BLaER1 treated with 17β-estradiol and CSF1 and Interleukin-3, amounts not matched to agents 10 nM and 100 nM (cell line): ENCODE results near the gene TMEM150B.

Experiments
- H3K27ac ChIP-seq, 11 experiments: shearing (Covaris generic); formaldehyde crosslinking; 2 replicates each; pipeline ENCODE4 v1.8.1; 2022
- H3K27me3 ChIP-seq, 11 experiments: shearing (Covaris generic); formaldehyde crosslinking; 2 replicates each; pipeline ENCODE4 v1.8.1; 2022
- H3K36me3 ChIP-seq, 11 experiments: shearing (Covaris generic); formaldehyde crosslinking; 2 replicates each; pipeline ENCODE4 v1.8.1; 2022
- H3K4me1 ChIP-seq, 10 experiments: shearing (Covaris generic); formaldehyde crosslinking; 2 replicates each; pipeline ENCODE4 v1.8.1; 2022
- H3K4me2 ChIP-seq, 11 experiments: shearing (Covaris generic); formaldehyde crosslinking; 2 replicates each; pipeline ENCODE4 v1.8.1; 2022
- H3K4me3 ChIP-seq, 10 experiments: shearing (Covaris generic); formaldehyde crosslinking; 2 replicates each; pipeline ENCODE4 v1.8.1; 2022
- H3K9ac ChIP-seq, 11 experiments: shearing (Covaris generic); formaldehyde crosslinking; 2 replicates each; pipeline ENCODE4 v1.8.1; 2022
- H3K9me3 ChIP-seq, 11 experiments: shearing (Covaris generic); formaldehyde crosslinking; replicated peaks in 1 of 11; 2 replicates each; pipeline ENCODE4 v1.8.1; 2022
- H4K20me1 ChIP-seq, 11 experiments: shearing (Covaris generic); formaldehyde crosslinking; 2 replicates each; pipeline ENCODE4 v1.8.1; 2022
- Cebpa-rat ChIP-seq, 11 experiments: shearing (Covaris generic); IDR thresholded peaks; 2 replicates each; pipeline ENCODE4 v1.8.1; 2022

Gene TMEM150B

DNA sequence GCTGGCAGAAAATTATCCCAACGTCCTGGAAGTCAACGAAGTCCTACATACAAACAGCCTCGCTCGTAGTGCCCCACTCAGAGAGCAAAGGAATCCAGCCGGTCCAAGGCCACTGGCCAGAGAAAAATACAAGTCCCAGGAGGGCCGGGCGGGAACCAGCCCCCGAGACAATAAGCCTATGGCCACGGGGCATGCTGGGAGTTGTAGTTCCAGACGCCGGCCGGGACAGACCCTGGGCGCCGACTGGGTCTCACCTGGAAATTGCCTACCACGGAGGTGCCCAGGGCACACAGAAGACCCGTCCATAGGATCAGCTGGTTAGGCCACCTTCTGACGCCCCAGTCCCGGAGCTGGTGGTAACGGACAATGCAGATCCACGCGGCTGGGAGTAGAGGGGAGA is 5.4 kb downstream of the TMEM150B start:
- Histone ChIP-seq H3K27me3 (no peaks in the 10 kb centered on the region), H3K27ac (no peak overlapping the region), H3K36me3 (peaks cover 0 to 59% (median 0%) of the 10 kb centered on the region in 11 experiments; a peak in 9 of 22 replicates), H3K9me3 (peaks cover 0 to 3% (median 0%) of the 10 kb centered on the region in 11 experiments; a peak in 1 of 22 replicates), H3K9ac (0 out of 22 replicates have a peak overlapping the region, but pooled peaks of 1 of the 11 experiments have one; percentile 66), H3K4me3 (no peak overlapping the region), H3K4me2 (peak overlapping the region in 2 of 11 experiments; percentile 10 to 31; a peak in 3 of 22 replicates), H3K4me1 (peaks cover 37 to 49% (median 41%) of the 10 kb centered on the region in 10 experiments), H4K20me1 (peaks cover 0 to 28% (median 0%) of the 10 kb centered on the region in 11 experiments; a peak in 3 of 22 replicates)
- no peak for TF ChIP-seq Cebpa-rat (IDR thresholded peaks at IDR 0.05)

GRCh38 chr19:55316646-55317045 is 8.5 kb downstream of the TMEM150B start:
- Histone ChIP-seq H3K4me3 (no peak overlapping the region), H3K9me3 (no peaks in the 10 kb centered on the region), H3K27ac (no peak overlapping the region; a peak in 1 of 22 replicates), H4K20me1 (peaks cover 0 to 50% (median 0%) of the 10 kb centered on the region in 11 experiments; a peak in 4 of 22 replicates), H3K27me3 (no peaks in the 10 kb centered on the region), H3K4me2 (no peak overlapping the region), H3K4me1 (peaks cover 7 to 18% (median 9%) of the 10 kb centered on the region in 10 experiments), H3K36me3 (peaks cover 0 to 83% (median 7%) of the 10 kb centered on the region in 11 experiments; a peak in 11 of 22 replicates), H3K9ac (no peak overlapping the region)
- no peak for TF ChIP-seq Cebpa-rat (IDR thresholded peaks at IDR 0.05)

GRCh38 chr19:55315956-55316525 is 9.1 kb downstream of the TMEM150B start:
- Histone ChIP-seq H3K4me1 (peaks cover under 1 to 12% (median 3%) of the 10 kb centered on the region in 10 experiments), H3K4me2 (peak overlapping the region in 1 of 11 experiments; percentile 10; a peak in 1 of 22 replicates), H3K27me3 (no peaks in the 10 kb centered on the region), H3K4me3 (no peak overlapping the region), H3K36me3 (peaks cover 0 to 87% (median 7%) of the 10 kb centered on the region in 11 experiments; a peak in 12 of 22 replicates), H3K27ac (no peak overlapping the region), H3K9ac (no peak overlapping the region), H3K9me3 (no peaks in the 10 kb centered on the region), H4K20me1 (peaks cover 0 to 44% (median 0%) of the 10 kb centered on the region in 11 experiments; a peak in 4 of 22 replicates)
- no peak for TF ChIP-seq Cebpa-rat (IDR thresholded peaks at IDR 0.05)

- H3K27ac ChIP-seq = no peak overlapping the region
- H3K4me3 ChIP-seq = no peak overlapping the region
Observed at GRCh38 chr19:55314396-55314795, 10.7 kb downstream of the TMEM150B start.

DNA sequence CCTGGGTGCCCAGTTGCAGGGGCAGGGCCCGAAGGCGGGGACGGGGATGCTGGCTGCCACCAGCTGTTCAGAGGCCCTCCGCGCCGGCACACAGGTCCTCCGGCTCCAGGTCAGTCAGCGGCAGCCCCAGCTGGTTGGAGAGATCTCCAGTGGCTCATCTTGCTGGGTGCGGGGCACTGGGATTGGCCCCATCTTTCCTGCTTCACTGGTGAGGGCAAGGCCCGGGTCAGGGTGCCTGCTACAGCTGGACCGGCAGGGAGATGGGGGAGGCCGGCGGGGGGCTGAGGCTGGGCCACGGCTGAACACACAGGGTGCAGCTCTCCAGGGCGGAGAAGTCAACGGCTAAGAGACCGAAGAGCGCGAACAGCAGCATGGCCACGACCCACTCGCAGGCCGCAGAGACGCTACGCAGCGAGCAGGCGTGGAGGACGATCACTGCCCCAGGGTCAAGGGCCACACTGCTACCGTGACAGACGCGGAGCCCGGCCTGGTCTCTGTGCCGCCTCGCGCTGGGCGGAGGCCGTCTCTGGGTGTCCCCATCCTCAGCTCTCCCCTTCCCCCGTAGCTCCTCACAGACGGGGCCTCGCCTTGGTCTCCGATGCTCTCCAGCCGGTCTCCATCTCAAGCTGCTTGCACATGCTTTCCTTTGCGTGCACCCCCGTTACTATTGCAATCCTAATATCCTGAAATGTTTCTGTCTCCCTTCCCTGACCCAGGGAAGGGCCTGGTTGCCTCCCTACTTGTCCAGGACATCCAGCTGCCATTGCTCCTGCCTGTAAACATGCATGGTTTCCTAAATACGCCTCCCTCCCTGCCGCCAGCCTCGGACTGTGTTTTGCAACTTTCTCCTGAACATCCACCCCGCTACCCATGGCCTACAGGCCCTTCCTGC is 12.3 kb downstream of the TMEM150B start:
- Histone ChIP-seq H3K9me3 (peaks cover 0 to 9% (median 0%) of the 10 kb centered on the region in 11 experiments; a peak in 2 of 22 replicates), H4K20me1 (peaks cover 0 to 40% (median 0%) of the 10 kb centered on the region in 11 experiments; a peak in 5 of 22 replicates), H3K36me3 (peaks cover 2 to 74% (median 31%) of the 10 kb centered on the region in 11 experiments; a peak in 17 of 22 replicates), H3K4me1 (peaks cover 0 to 24% (median 13%) of the 10 kb centered on the region in 10 experiments; a peak in 14 of 20 replicates), H3K27ac (no peak overlapping the region; a peak in 1 of 22 replicates), H3K9ac (0 out of 22 replicates have a peak overlapping the region, but pooled peaks of 1 of the 11 experiments have one; percentile 11), H3K4me3 (no peak overlapping the region), H3K27me3 (no peaks in the 10 kb centered on the region), H3K4me2 (no peak overlapping the region)
- no peak for TF ChIP-seq Cebpa-rat (IDR thresholded peaks at IDR 0.05)

More at GRCh38 chr19:55314396-55314795, 10.7 kb downstream of the TMEM150B start:
- no peak overlapping the region for H3K4me2 ChIP-seq
- peak overlapping the region in 2 of 11 experiments; percentile 4 to 12; a peak in 2 of 22 replicates for H3K9ac ChIP-seq
- H3K4me1 ChIP-seq = peaks cover 0 to 20% (median 12%) of the 10 kb centered on the region in 10 experiments; a peak in 14 of 20 replicates
- H3K27me3 ChIP-seq = no peaks in the 10 kb centered on the region
- H4K20me1 ChIP-seq = peaks cover 0 to 40% (median 0%) of the 10 kb centered on the region in 11 experiments; a peak in 5 of 22 replicates
- TF ChIP-seq Cebpa-rat (IDR thresholded peaks at IDR 0.05) = no peak
- H3K9me3 ChIP-seq = peaks cover 0 to 4% (median 0%) of the 10 kb centered on the region in 11 experiments; a peak in 2 of 22 replicates
- H3K36me3 ChIP-seq = peaks cover 0 to 79% (median 20%) of the 10 kb centered on the region in 11 experiments; a peak in 15 of 22 replicates

- peaks cover 10 to 68% (median 40%) of the 10 kb centered on the region in 11 experiments; a peak in 21 of 22 replicates for H3K36me3 ChIP-seq
Observed at GRCh38 chr19:55311797-55312196, 13.3 kb downstream of the TMEM150B start.

GRCh38 chr19:55311397-55311796 is 13.7 kb downstream of the TMEM150B start:
- TF ChIP-seq Cebpa-rat (IDR thresholded peaks at IDR 0.05) = no peak

More at GRCh38 chr19:55311797-55312196, 13.3 kb downstream of the TMEM150B start:
- TF ChIP-seq Cebpa-rat (IDR thresholded peaks at IDR 0.05) = no peak
- no peaks in the 10 kb centered on the region for H3K27me3 ChIP-seq
- H3K4me3 ChIP-seq = no peak overlapping the region
- H3K9me3 ChIP-seq = peaks cover 0 to 9% (median 0%) of the 10 kb centered on the region in 11 experiments; a peak in 2 of 22 replicates
- peaks cover 0 to 38% (median 0%) of the 10 kb centered on the region in 11 experiments; a peak in 5 of 22 replicates for H4K20me1 ChIP-seq
- no peak overlapping the region for H3K9ac ChIP-seq
- H3K4me2 ChIP-seq = no peak overlapping the region
- no peak overlapping the region for H3K27ac ChIP-seq
- peaks cover 0 to 24% (median 14%) of the 10 kb centered on the region in 10 experiments; a peak in 16 of 20 replicates for H3K4me1 ChIP-seq

GRCh38 chr19:55310498-55310897 is 14.6 kb downstream of the TMEM150B start:
- peaks cover 0 to 28% (median 0%) of the 10 kb centered on the region in 11 experiments; a peak in 5 of 22 replicates for H4K20me1 ChIP-seq
- H3K9me3 ChIP-seq = peaks cover 0 to 9% (median 0%) of the 10 kb centered on the region in 11 experiments; a peak in 2 of 22 replicates
- H3K27ac ChIP-seq = no peak overlapping the region; a peak in 1 of 22 replicates
- TF ChIP-seq Cebpa-rat (IDR thresholded peaks at IDR 0.05) = no peak
- peak overlapping the region in 7 of 11 experiments; percentile 9 to 38 (median 28); a peak in 11 of 22 replicates for H3K4me2 ChIP-seq
- H3K36me3 ChIP-seq = peaks cover 22 to 62% (median 48%) of the 10 kb centered on the region in 11 experiments; a peak in 21 of 22 replicates
- H3K27me3 ChIP-seq = no peaks in the 10 kb centered on the region
- peaks cover 13 to 32% (median 18%) of the 10 kb centered on the region in 10 experiments for H3K4me1 ChIP-seq
- no peak overlapping the region for H3K9ac ChIP-seq
- H3K4me3 ChIP-seq = no peak overlapping the region

More at GRCh38 chr19:55311397-55311796, 13.7 kb downstream of the TMEM150B start:
- Histone ChIP-seq H3K9me3 (peaks cover 0 to 9% (median 0%) of the 10 kb centered on the region in 11 experiments; a peak in 2 of 22 replicates), H3K4me1 (peaks cover 4 to 24% (median 16%) of the 10 kb centered on the region in 10 experiments; a peak in 18 of 20 replicates), H3K9ac (no peak overlapping the region; a peak in 1 of 22 replicates), H3K4me2 (no peak overlapping the region), H3K27ac (no peak overlapping the region), H3K4me3 (no peak overlapping the region), H4K20me1 (peaks cover 0 to 34% (median 0%) of the 10 kb centered on the region in 11 experiments; a peak in 5 of 22 replicates), H3K27me3 (no peaks in the 10 kb centered on the region), H3K36me3 (peaks cover 14 to 65% (median 42%) of the 10 kb centered on the region in 11 experiments; a peak in 21 of 22 replicates)
